AG04449 (cell line): ENCODE data around the gene RAP1GAP.

Source experiments
- CTCF ChIA-PET: fragments of 350-600 bp; formaldehyde crosslinking; extraction: SDS; loops from one replicate; lab custom pipeline; 2021; ENCODE audit warnings: antibody characterized with exemption; lab: Yijun Ruan, JAX
- POLR2A ChIA-PET: fragments of 400-600, 350-600 bp; formaldehyde crosslinking; extraction: SDS; loops from one replicate; lab custom pipeline; 2020; ENCODE audit warnings: antibody characterized with exemption, inconsistent platforms; lab: Yijun Ruan, JAX
- DNase-seq: peaks from one replicate; pipeline ENCODE4 v3.0.0-alpha.2; 2010; ENCODE audit warnings: low read depth, low spot score
- H3K4me3 ChIP-seq: 2 replicates; pipeline ENCODE4 v1.5.1; 2011; ENCODE audit warnings: low read depth, mild to moderate bottlenecking, control low read depth, low read length
- CTCF ChIP-seq: IDR thresholded peaks from one replicate; pipeline ENCODE4 v1.5.1; 2011; ENCODE audit warnings: mild to moderate bottlenecking, moderate library complexity, low read length, control low read depth, inconsistent platforms; ENCODE audit not compliant: insufficient read depth; ENCODE audit errors: missing control alignments

The RAP1GAP gene

DNA sequence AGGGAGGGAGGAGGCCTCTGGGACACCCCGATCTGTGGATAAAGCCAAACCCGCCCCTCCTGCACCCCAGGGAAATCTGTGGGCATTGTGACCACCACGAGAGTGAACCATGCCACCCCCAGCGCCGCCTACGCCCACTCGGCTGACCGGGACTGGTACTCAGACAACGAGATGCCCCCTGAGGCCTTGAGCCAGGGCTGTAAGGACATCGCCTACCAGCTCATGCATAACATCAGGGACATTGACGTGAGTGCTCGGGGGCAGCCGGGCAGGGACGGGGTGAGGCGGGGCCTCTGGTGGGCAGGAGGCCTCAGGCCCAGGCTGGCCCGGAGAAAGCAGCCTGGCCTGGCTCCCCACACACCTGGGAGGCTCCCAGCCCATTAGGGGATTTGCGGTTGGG lies 105.2 kb downstream of the RAP1GAP start:
- POLR2A ChIA-PET, result no interaction called here
- DNase-seq, result no peak

GRCh38 chr1:21562896-21563295 lies 106.3 kb downstream of the RAP1GAP start:
- ChIA-PET CTCF (interaction anchor here (0.7 kb wide), 1 partner anchor 193 kb away, joined by 3 read pairs; no protein-coding TSS in a partner anchor), POLR2A (no interaction called here)
- no peak overlapping the region for H3K4me3 ChIP-seq
- DNase-seq, result no peak
- TF ChIP-seq CTCF, result no peak

More for the DNA sequence above, 105.2 kb downstream of the RAP1GAP start:
- CTCF ChIA-PET, result no interaction called here
- no peak overlapping the region for H3K4me3 ChIP-seq
- no peak for TF ChIP-seq CTCF

DNA sequence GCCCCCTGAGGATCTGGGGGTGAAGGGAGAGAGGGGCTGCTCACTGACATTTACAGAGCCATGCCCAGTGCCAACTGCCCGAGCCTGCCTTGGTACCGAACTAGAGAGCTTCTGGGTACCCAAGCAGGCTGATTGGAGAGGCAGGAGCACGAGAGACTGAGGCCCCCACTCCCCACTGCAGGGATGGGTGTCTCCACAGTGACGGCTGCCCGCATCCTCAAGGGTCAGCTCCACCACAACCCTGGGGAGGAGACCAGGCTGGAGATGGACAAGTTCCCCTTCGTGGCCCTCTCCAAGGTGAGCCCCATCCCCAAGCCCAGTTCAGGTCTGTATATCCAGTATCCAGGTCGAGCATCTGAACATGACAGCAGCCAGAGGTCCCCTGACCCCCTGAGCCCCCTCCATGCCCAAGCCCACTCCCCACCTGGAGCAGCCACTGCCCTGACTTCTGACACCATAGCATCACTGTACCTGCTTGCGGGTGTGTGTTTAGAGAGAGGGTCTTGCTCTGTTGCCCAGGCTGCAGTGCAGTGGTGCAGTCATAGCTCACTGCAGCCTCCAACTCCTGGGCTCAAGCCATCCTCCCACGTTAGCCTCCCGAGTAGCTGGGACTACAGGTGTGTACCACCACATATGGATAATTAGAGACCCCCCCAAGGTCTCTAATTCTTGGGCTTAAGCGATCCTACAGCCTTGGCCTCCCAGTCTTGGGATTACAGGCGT lies 108.1 kb downstream of the RAP1GAP start:
- H3K4me3 ChIP-seq, result no peak overlapping the region
- POLR2A ChIA-PET, result no interaction called here
- CTCF ChIA-PET, result interaction anchor here (0.9 to 1.8 kb wide), 5 partner anchors 8 to 306 kb away, joined by 4 to 5 read pairs (median 4); no protein-coding TSS in a partner anchor
- TF ChIP-seq CTCF, result no peak
- no peak for DNase-seq

- H3K4me3 ChIP-seq, result no peak overlapping the region
- ChIA-PET POLR2A (no interaction called here), CTCF (interaction anchor here (0.6 to 1.8 kb wide), 5 partner anchors 9 to 305 kb away, joined by 3 to 5 read pairs (median 3); no protein-coding TSS in a partner anchor)
- no peak for TF ChIP-seq CTCF
- DNase-seq, result no peak
Measured at GRCh38 chr1:21559788-21560567, 109.2 kb downstream of the RAP1GAP start.

GRCh38 chr1:21553116-21553926 lies 115.8 kb downstream of the RAP1GAP start:
- DNase-seq, result no peak
- ChIA-PET CTCF (interaction anchor here (1.1 to 1.5 kb wide), 3 partner anchors 12 to 44 kb away, joined by 3 to 5 read pairs (median 3); partner anchors contain the start of gene ALPL), POLR2A (interaction anchor here (0.5 to 1.1 kb wide), 3 partner anchors 11 to 113 kb away, joined by 3 to 4 read pairs (median 3); partner anchors contain the start of gene NBPF3)
- no peak overlapping the region for H3K4me3 ChIP-seq
- no peak for TF ChIP-seq CTCF
